Parathyroid adenoma (tissue), 2 donors: ENCODE results near the gene LURAP1L.

ENCODE experiments used
- H2AFZ ChIP-seq: fragments of 300-600 bp; sonication (generic); one replicate; pipeline ENCODE4 v1.7.0; 2017; ENCODE audit warnings: antibody characterized with exemption, mild to moderate bottlenecking
- H3K27ac ChIP-seq: fragments of 300-600 bp; sonication (generic); one replicate; pipeline ENCODE4 v1.7.0; 2017
- H3K27me3 ChIP-seq: fragments of 300-600 bp; sonication (generic); one replicate; pipeline ENCODE4 v1.7.0; 2017; ENCODE audit warnings: low read length; ENCODE audit not compliant: control insufficient read depth, insufficient read depth
- H3K36me3 ChIP-seq: fragments of 300-600 bp; sonication (generic); one replicate; pipeline ENCODE4 v1.7.0; 2017; ENCODE audit warnings: low read length; ENCODE audit not compliant: control insufficient read depth, insufficient read depth
- H3K4me1 ChIP-seq: fragments of 300-600 bp; sonication (generic); one replicate; pipeline ENCODE4 v1.7.0; 2017; ENCODE audit warnings: control low read depth
- H3K4me2 ChIP-seq: fragments of 300-600 bp; sonication (generic); one replicate; pipeline ENCODE4 v1.7.0; 2017; ENCODE audit warnings: low read length
- H3K4me3 ChIP-seq: fragments of 300-600 bp; sonication (generic); one replicate; pipeline ENCODE4 v1.7.0; 2017; ENCODE audit warnings: low read depth, low read length
- H3K79me2 ChIP-seq: fragments of 300-600 bp; sonication (generic); one replicate; pipeline ENCODE4 v1.7.0; 2017; ENCODE audit warnings: control low read depth
- H3K9ac ChIP-seq: fragments of 300-600 bp; sonication (generic); one replicate; pipeline ENCODE4 v1.7.0; 2017; ENCODE audit warnings: mild to moderate bottlenecking
- H3K9me3 ChIP-seq: fragments of 300-600 bp; sonication (generic); one replicate; pipeline ENCODE4 v1.7.0; 2017; ENCODE audit warnings: low read length; ENCODE audit not compliant: control insufficient read depth
- CTCF ChIP-seq: fragments of 300-600 bp; sonication (generic); IDR thresholded peaks from one replicate; pipeline ENCODE4 v1.7.0; 2017; ENCODE audit warnings: antibody characterized with exemption, mild to moderate bottlenecking
- donor health status: primary hyperparathyroidism.

LURAP1L gene

DNA sequence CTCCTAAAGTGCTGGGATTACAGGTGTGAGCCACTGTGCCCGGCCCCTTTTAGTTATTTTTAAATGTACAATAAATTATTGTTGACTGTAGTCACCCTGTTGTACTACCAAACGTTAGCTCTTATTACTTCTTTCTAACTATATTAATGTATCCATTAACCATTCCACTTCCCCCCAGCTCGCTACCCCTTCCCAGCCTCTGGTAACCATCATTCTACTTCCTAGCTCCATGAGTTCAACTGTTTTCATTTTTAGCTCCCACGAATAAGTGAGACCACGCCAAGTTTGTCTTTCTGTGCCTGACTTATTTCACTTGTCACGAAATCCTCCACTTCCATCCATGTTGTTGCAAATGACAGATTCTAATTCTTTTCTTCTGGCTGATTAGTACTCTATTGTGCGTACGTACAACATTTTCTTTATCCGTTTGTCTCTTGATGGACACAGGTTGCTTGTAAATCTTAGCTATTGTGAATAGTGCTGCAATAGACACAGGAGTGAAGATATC lies 6.5 kb downstream of the LURAP1L start:
- no peaks in the 10 kb centered on the region for H3K36me3 ChIP-seq
- no peaks in the 10 kb centered on the region for H3K4me1 ChIP-seq
- no peaks in the 10 kb centered on the region for H3K79me2 ChIP-seq
- no peak overlapping the region for H3K27ac ChIP-seq
- no peak overlapping the region for H3K4me3 ChIP-seq
- H3K4me2 ChIP-seq: no peak overlapping the region
- H2AFZ ChIP-seq: no peak overlapping the region
- peaks cover 4% of the 10 kb centered on the region for H3K9me3 ChIP-seq
- no peak for TF ChIP-seq CTCF
- no peaks in the 10 kb centered on the region for H3K27me3 ChIP-seq
- no peak overlapping the region for H3K9ac ChIP-seq

DNA sequence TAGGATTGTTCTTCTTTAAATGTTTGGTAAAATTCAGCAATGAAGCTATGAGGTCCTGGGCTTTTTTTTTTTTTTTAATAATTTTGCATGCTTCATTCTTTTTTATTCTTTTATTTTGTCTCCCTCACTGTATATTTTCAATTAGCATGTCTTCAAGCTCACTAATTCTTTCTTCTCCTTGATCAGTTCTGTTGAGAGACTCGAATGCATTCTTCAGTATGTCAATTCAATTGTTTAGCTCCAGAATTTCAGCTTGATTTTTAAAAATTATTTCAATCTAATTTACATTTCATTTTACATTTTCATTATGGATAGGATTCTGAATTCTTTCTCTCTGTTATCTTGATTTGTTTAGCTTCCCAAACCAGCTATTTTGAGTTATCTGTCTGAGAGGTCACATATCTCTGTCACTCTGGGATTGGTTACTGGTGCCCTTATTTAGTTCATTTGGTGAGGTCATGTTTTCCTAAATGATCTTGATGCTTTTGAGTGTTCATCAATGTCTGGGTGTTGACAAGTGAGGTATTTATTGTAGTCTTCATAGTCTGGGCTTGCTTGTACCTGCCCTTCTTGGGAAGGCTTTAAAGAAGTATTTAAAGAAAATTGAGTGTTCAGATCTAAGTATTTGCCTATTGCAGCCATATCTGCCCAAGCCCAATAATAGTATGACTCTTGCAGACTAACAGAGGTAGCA lies 9.1 kb downstream of the LURAP1L start:
- no peaks in the 10 kb centered on the region for H3K27me3 ChIP-seq
- H3K79me2 ChIP-seq: no peaks in the 10 kb centered on the region
- TF ChIP-seq CTCF: no peak
- H3K27ac ChIP-seq: no peak overlapping the region
- no peak overlapping the region for H3K4me3 ChIP-seq
- peaks cover 4% of the 10 kb centered on the region for H3K9me3 ChIP-seq
- no peak overlapping the region for H3K9ac ChIP-seq
- H3K4me2 ChIP-seq: no peak overlapping the region
- no peaks in the 10 kb centered on the region for H3K4me1 ChIP-seq
- H3K36me3 ChIP-seq: no peaks in the 10 kb centered on the region
- no peak overlapping the region for H2AFZ ChIP-seq

DNA sequence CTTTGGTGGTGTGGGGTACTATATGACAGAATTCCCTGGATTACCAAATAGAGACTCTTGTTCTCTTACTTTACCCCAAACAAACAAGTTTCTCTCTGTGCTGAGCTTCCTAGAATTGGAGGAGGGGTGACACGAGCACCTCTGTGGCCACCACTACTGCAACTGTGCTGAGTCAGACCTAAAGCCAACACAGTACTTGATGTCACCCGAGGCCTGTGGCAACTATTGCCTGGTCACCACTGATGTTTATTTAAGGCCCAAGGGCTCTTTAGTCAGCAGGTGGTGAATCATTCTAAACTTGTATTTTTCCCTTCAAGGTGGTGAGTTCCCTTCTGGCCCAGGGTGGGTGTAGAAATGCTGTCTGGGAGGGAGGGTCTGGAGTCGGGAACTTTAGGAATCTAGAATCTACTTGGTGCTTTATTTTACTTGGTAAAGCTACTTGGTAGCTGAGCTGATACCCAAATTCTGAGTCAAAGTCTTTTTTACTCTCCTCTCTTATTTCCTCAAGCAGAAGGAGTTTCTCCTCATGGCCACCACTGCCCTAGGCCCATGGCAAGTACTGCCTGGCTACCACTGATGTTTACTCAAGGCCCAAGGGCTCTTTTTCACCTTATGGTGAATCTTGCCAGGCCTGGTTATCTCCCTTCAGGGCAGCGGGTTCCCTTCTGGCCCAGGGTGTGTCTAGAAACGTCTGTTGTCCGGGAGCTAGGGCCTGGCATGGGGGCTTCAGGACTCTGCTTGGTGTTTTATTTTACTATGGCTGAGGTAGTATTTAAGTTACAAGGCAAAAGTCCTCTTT lies 9.8 kb downstream of the LURAP1L start:
- Histone ChIP-seq H3K4me3 (no peak overlapping the region), H3K79me2 (no peaks in the 10 kb centered on the region), H3K27me3 (no peaks in the 10 kb centered on the region), H3K4me1 (no peaks in the 10 kb centered on the region), H3K27ac (no peak overlapping the region), H3K9ac (no peak overlapping the region), H3K36me3 (no peaks in the 10 kb centered on the region), H3K4me2 (no peak overlapping the region), H3K9me3 (peaks cover 4% of the 10 kb centered on the region), H2AFZ (no peak overlapping the region)
- TF ChIP-seq CTCF: no peak

DNA sequence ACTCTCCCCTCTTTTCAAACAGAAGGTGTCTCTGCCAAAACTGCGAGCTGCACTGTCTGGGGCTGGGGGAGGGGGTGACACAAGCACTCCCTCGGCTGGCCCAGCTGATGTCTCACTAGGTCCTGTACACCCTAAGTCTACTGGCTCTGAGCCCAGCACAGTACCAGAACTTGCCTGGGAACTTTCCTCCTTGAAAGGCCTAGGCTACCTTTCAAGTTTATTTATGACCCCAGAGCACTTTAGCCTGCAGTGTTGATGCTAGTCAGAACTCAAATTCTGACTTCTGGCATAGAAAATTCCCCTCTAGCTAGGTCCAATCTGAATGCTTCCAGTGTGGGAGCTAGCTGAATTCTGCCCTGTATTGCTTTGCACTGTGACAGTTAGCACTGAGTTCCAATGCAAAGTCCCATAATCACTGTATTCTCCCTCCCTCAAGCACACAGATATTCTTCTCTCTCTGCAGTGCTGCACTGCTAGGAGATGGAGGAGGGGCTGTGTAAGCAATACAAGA lies 10.5 kb downstream of the LURAP1L start:
- no peak for TF ChIP-seq CTCF
- no peak overlapping the region for H3K4me3 ChIP-seq
- no peak overlapping the region for H2AFZ ChIP-seq
- H3K36me3 ChIP-seq: no peaks in the 10 kb centered on the region
- no peak overlapping the region for H3K27ac ChIP-seq
- no peaks in the 10 kb centered on the region for H3K4me1 ChIP-seq
- no peaks in the 10 kb centered on the region for H3K79me2 ChIP-seq
- H3K4me2 ChIP-seq: no peak overlapping the region
- no peak overlapping the region for H3K9ac ChIP-seq
- H3K27me3 ChIP-seq: no peaks in the 10 kb centered on the region
- peaks cover 4% of the 10 kb centered on the region for H3K9me3 ChIP-seq
